ENCODE measurements around the gene LCE3E.
"Not testable (repeated sequence)": the region's sequence is repeated elsewhere in the genome, so short reads cannot be mapped to it uniquely, and the experiment has no call there.

LCE3E gene, protein sequence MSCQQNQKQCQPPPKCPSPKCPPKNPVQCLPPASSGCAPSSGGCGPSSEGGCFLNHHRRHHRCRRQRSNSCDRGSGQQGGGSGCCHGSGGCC

DNA sequence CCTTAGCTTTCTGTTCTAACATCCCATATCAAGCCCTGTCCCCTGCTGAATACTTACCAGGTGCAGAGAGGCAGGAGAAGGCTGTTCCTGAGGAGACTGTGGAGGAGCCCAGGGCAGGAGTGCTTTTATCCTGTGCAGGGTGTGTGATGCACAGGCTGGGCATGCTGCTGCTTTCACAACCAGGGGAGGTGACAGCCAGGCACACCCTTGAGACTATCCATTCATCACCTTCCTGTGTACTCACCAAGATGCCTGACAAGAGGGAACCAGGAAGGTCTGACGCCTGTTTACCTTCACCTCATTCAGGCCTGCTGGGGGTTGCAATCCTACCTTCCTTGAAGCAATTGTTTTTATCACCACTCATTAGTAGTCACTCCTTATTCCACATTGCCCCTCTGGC is at the start of gene LCE3E:
Gene LCE3E (minus strand): TSS at position 100 of the 400 bp plus-strand sequence. CDS start 572 bp downstream, outside the sequence.
- no peak within 1 kb of the TSS for H3K4me3 ChIP-seq (ENCODE audit: low read length)
- no peaks in the 10 kb centered on the region for H3K36me3 ChIP-seq (ENCODE audit: insufficient read depth, low read depth, low read length)
- no peak within 1 kb of the TSS for H3K9ac ChIP-seq (ENCODE audit: low read depth, low read length)
- H3K27ac ChIP-seq (ENCODE audit: low read length) = no peak within 1 kb of the TSS
- peaks cover 75% of the 10 kb centered on the region for H3K9me3 ChIP-seq (ENCODE audit: insufficient read depth, low read depth, low read length)
- no peaks in the 10 kb centered on the region for H3K4me1 ChIP-seq (ENCODE audit: insufficient read depth, low read length)
- H3K27me3 ChIP-seq (ENCODE audit: insufficient read depth, low read length) = no peaks in the 10 kb centered on the region

DNA sequence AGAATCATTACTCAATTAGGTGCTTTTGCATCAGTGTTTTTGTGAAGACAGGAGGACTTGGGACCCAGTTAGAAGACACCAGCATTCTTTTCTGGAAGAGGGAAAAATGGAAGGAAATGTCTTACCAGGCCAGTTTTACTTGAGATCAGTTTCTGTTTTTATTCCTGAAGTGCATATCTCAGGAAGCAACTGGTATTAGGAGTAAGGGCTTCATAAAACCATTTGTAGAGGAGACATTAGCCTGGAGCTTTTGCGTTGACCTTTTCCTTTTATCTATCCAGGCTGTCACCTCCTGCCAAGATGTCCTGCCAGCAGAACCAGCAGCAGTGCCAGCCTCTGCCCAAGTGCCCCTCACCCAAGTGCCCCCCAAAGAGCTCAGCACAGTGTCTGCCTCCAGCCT is 46.9 kb upstream of the LCE3E start, which contains the start of gene LCE3B:
Gene LCE3B (plus strand): TSS at position 301 of the 400 bp plus-strand sequence. CDS start 0 bp downstream, at position 301.
- Histone ChIP-seq H3K9ac (ENCODE audit: low read depth, low read length) (no peak within 1 kb of the TSS), H3K27ac (ENCODE audit: low read length) (no peak within 1 kb of the TSS), H3K27me3 (ENCODE audit: insufficient read depth, low read length) (no peaks in the 10 kb centered on the region), H3K4me3 (ENCODE audit: low read length) (no peak within 1 kb of the TSS), H3K36me3 (ENCODE audit: insufficient read depth, low read depth, low read length) (no peaks in the 10 kb centered on the region), H3K9me3 (ENCODE audit: insufficient read depth, low read depth, low read length) (peaks cover 11% of the 10 kb centered on the region), H3K4me1 (ENCODE audit: insufficient read depth, low read length) (no peaks in the 10 kb centered on the region)

DNA sequence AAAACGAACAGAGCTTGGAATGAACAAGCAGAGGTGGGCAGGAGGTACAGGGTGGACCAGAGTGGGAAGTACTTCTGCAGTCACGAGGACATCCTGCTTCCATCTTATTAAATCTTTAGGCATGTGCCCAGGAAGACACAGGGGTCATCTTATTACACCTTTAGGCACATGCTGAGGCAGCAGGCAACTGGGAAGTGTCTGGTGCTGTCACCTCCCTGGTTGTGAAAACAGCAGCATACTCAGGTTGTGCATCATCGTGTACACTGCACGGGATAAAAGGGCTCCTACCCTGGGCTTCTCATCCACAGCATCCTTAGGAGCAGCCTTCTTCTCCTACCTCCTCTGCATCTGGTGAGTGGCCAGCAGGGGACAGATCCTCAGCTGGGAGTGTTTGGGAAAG is 33.4 kb upstream of the LCE3E start, which contains the start of gene LCE3C:
Gene LCE3C (plus strand): TSS at position 301 of the 400 bp plus-strand sequence. CDS start 498 bp downstream, outside the sequence.
- Histone ChIP-seq H3K36me3 (ENCODE audit: insufficient read depth, low read depth, low read length) (no peaks in the 10 kb centered on the region), H3K9ac (ENCODE audit: low read depth, low read length) (no peak within 1 kb of the TSS), H3K27me3 (ENCODE audit: insufficient read depth, low read length) (no peaks in the 10 kb centered on the region), H3K9me3 (ENCODE audit: insufficient read depth, low read depth, low read length) (no peaks in the 10 kb centered on the region), H3K4me3 (ENCODE audit: low read length) (no peak within 1 kb of the TSS), H3K4me1 (ENCODE audit: insufficient read depth, low read length) (no peaks in the 10 kb centered on the region), H3K27ac (ENCODE audit: low read length) (no peak within 1 kb of the TSS)

DNA sequence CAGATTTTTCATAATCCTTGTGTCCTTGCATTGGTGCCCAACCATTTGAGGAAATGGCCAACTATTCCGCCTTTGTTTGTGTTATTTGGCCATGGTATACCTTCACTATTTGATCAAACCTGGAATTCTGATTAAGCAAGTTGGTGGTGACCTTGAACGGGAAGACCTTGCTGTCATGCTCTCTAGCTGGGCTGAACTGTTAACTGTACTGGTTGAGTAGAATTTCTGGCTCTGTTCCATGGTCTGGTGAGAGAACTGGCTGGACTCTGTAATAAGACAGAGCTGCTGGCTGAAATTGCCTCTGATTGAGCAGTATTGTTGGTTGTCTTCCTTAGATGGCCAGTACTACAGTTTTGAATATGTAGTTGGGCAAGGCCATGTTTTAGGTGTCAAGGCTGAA is 30.4 kb upstream of the LCE3E start:
- no peaks in the 10 kb centered on the region for H3K27me3 ChIP-seq (ENCODE audit: insufficient read depth, low read length)
- no peaks in the 10 kb centered on the region for H3K36me3 ChIP-seq (ENCODE audit: insufficient read depth, low read depth, low read length)
- no peak overlapping the region for H3K4me3 ChIP-seq (ENCODE audit: low read length)
- no peak overlapping the region for H3K9ac ChIP-seq (ENCODE audit: low read depth, low read length)
- no peaks in the 10 kb centered on the region for H3K9me3 ChIP-seq (ENCODE audit: insufficient read depth, low read depth, low read length)
- no peaks in the 10 kb centered on the region for H3K4me1 ChIP-seq (ENCODE audit: insufficient read depth, low read length)
- H3K27ac ChIP-seq (ENCODE audit: low read length) = no peak overlapping the region

DNA sequence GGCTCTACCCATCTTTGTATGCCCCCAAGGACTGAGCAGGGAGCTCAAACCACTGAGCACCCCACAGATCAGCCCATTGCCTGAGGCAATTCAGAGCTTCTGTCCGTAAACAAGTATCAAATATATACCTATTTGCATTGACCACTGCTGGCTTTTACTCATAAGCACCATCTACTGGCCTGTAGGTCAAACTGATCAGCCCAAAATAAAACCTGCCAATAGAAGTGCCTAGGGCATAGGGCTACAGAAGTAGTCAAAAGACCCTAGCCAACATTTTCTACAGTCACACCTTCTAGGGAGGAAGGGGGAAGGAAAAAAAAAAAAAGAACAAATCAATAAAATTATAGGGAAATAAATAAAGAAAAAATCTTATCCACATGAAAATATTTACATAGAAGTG is 19.0 kb upstream of the LCE3E start:
- Histone ChIP-seq H3K27ac (ENCODE audit: low read length) (no peak overlapping the region), H3K4me1 (ENCODE audit: insufficient read depth, low read length) (no peaks in the 10 kb centered on the region), H3K4me3 (ENCODE audit: low read length) (no peak overlapping the region), H3K9me3 (ENCODE audit: insufficient read depth, low read depth, low read length) (peaks cover 13% of the 10 kb centered on the region), H3K9ac (ENCODE audit: low read depth, low read length) (no peak overlapping the region), H3K36me3 (ENCODE audit: insufficient read depth, low read depth, low read length) (no peaks in the 10 kb centered on the region), H3K27me3 (ENCODE audit: insufficient read depth, low read length) (no peaks in the 10 kb centered on the region)

DNA sequence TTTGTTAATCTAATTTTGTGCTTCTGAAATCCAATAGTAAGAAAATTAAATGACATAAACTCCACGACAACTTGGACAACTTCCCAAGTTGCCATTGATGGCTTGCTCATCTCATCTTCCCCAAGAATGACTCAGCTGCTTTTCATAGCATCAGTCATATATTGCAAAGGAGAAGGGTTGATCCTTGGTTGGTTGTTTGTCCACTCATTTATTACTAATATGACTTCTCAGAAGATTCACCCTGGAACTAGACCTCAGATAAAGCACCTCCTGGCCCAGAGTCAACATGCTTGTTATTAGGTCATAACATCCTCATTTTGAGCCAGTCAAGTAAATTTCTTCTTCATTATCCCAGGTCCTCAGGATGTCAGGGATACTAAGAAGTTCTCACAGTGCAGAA is 16.1 kb upstream of the LCE3E start:
- H3K9me3 ChIP-seq (ENCODE audit: insufficient read depth, low read depth, low read length) = peaks cover 29% of the 10 kb centered on the region
- peaks cover 3% of the 10 kb centered on the region; the same call in 1 of the 2 replicates for H3K4me1 ChIP-seq (ENCODE audit: insufficient read depth, low read length)
- no peaks in the 10 kb centered on the region for H3K27me3 ChIP-seq (ENCODE audit: insufficient read depth, low read length)
- no peak overlapping the region for H3K4me3 ChIP-seq (ENCODE audit: low read length)
- no peaks in the 10 kb centered on the region for H3K36me3 ChIP-seq (ENCODE audit: insufficient read depth, low read depth, low read length)
- no peak overlapping the region for H3K9ac ChIP-seq (ENCODE audit: low read depth, low read length)
- H3K27ac ChIP-seq (ENCODE audit: low read length) = no peak overlapping the region

DNA sequence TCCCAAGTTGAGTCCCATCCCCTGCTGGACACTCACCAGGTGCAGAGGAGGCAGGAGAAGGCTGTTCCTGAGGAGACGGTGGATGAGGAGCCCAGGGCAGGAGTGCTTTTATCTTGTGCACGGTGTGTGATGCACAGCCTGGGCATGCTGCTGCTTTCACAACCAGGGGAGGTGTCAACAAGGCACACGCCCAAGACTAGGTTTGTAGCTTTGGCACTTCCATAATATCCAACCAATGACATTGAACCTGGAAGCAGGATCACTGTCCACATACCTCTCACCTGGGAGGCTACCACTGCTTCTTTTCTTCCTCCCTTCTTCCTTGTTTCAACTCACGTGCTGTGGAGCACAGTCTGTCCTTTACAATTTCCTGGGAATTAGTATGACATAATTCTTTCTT is 13.9 kb upstream of the LCE3E start, which contains the start of gene LCE3D:
Gene LCE3D (minus strand): TSS at position 84 of the 400 bp plus-strand sequence. CDS start 580 bp downstream, outside the sequence.
- Histone ChIP-seq H3K27me3 (ENCODE audit: insufficient read depth, low read length) (no peaks in the 10 kb centered on the region), H3K36me3 (ENCODE audit: insufficient read depth, low read depth, low read length) (no peaks in the 10 kb centered on the region), H3K4me1 (ENCODE audit: insufficient read depth, low read length) (peaks cover 3% of the 10 kb centered on the region; the same call in 1 of the 2 replicates), H3K9ac (ENCODE audit: low read depth, low read length) (no peak within 1 kb of the TSS), H3K4me3 (ENCODE audit: low read length) (no peak within 1 kb of the TSS), H3K27ac (ENCODE audit: low read length) (no peak within 1 kb of the TSS), H3K9me3 (ENCODE audit: insufficient read depth, low read depth, low read length) (peaks cover 49% of the 10 kb centered on the region)

DNA sequence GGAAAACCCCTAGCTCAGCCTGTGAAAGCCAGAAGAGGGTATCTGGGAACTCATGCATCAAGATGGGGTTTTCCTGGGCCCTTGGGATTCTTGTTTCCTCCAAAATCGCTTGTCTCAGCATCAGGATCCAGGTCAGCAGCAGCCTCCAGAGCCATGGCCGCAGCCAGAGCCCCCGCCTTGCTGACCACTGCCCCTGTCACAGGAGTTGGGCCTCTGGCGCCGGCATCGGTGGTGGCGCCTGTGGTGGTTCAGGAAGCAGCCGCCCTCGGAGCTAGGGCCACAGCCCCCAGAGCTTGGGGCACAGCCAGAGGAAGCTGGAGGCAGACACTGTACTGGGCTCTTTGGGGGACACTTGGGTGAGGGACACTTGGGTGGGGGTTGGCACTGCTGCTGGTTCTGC is 12.9 kb upstream of the LCE3E start:
- H3K36me3 ChIP-seq (ENCODE audit: insufficient read depth, low read depth, low read length); H3K9ac ChIP-seq (ENCODE audit: low read depth, low read length); H3K27ac ChIP-seq (ENCODE audit: low read length); H3K4me1 ChIP-seq (ENCODE audit: insufficient read depth, low read length); H3K27me3 ChIP-seq (ENCODE audit: insufficient read depth, low read length); H3K4me3 ChIP-seq (ENCODE audit: low read length): not testable (repeated sequence)
- H3K9me3 ChIP-seq (ENCODE audit: insufficient read depth, low read depth, low read length) = peaks cover 51% of the 10 kb centered on the region

DNA sequence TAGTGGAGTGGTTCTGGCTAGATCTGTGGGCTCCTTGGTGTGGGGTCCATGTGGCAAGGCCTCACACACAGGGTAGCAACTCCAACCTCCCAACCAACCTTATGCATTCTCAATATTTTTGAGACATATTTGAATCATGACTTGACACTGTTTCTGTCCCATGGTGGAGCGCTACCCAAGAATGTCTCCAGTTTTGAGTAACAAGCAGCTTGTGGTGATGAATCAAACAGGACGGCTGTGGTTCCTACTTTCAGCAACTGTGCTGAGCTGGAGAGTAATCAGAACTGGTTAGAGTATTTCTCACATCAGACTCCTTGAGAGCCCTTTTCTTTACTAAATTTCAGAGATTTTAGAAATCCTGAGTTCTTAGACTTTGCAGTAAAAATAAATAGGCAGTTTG is 10.6 kb upstream of the LCE3E start:
- Histone ChIP-seq H3K27ac (ENCODE audit: low read length) (no peak overlapping the region), H3K4me1 (ENCODE audit: insufficient read depth, low read length) (peaks cover 3% of the 10 kb centered on the region; the same call in 1 of the 2 replicates), H3K27me3 (ENCODE audit: insufficient read depth, low read length) (no peaks in the 10 kb centered on the region), H3K36me3 (ENCODE audit: insufficient read depth, low read depth, low read length) (no peaks in the 10 kb centered on the region), H3K4me3 (ENCODE audit: low read length) (no peak overlapping the region), H3K9me3 (ENCODE audit: insufficient read depth, low read depth, low read length) (peaks cover 64% of the 10 kb centered on the region), H3K9ac (ENCODE audit: low read depth, low read length) (no peak overlapping the region)

DNA sequence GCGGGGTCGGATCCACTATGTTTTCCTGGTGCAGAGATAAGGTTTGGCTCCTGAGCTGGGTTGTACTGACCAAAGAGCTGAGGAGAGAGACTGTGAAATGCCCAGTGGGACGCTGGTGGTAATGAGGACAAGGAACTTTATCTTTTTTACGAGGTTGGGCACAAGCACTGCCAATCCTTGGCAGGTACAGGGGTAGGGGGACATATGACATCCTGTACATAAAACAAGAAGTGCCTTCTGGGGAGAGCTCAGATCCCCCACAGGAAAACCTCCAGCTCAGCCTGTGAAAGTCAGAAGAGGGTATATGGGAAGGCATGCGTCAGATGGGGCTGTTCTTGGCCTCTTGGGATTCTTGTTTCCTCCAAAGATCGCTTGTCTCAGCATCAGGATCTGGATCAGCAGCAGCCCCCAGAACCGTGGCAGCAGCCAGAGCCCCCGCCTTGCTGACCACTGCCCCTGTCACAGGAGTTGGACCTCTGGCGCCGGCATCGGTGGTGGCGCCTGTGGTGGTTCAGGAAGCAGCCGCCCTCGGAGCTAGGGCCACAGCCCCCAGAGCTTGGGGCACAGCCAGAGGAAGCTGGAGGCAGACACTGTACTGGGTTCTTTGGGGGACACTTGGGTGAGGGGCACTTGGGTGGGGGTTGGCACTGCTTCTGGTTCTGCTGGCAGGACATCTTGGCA is 905 bp downstream of the LCE3E start:
- Histone ChIP-seq H3K27me3 (ENCODE audit: insufficient read depth, low read length) (no peaks in the 10 kb centered on the region), H3K9ac (ENCODE audit: low read depth, low read length) (no peak overlapping the region), H3K4me1 (ENCODE audit: insufficient read depth, low read length) (no peaks in the 10 kb centered on the region), H3K9me3 (ENCODE audit: insufficient read depth, low read depth, low read length) (peaks cover 78% of the 10 kb centered on the region), H3K36me3 (ENCODE audit: insufficient read depth, low read depth, low read length) (no peaks in the 10 kb centered on the region), H3K4me3 (ENCODE audit: low read length) (no peak overlapping the region), H3K27ac (ENCODE audit: low read length) (no peak overlapping the region)

DNA sequence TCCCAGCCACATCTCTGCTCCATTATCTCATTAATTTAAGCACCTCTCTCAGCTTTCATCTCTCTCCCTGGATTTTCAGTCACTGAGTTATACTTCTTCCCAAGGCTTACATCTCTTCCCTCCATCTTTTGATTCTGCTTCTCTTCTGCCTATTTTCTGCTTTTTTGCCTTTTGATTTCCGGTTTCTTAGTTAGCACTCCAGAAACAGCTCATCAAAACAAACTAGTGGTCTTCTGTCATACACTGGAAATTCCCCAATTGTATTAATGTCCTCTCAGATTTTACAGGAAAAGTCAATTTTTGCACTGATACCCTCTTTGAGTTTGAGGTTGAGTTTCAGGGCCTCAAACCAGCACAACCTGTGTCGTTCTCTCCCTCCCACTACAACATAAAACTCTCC is 1.5 kb downstream of the LCE3E start:
- Histone ChIP-seq H3K4me1 (ENCODE audit: insufficient read depth, low read length) (no peaks in the 10 kb centered on the region), H3K27ac (ENCODE audit: low read length) (no peak overlapping the region), H3K27me3 (ENCODE audit: insufficient read depth, low read length) (no peaks in the 10 kb centered on the region), H3K36me3 (ENCODE audit: insufficient read depth, low read depth, low read length) (no peaks in the 10 kb centered on the region), H3K9me3 (ENCODE audit: insufficient read depth, low read depth, low read length) (peaks cover 77% of the 10 kb centered on the region), H3K4me3 (ENCODE audit: low read length) (no peak overlapping the region), H3K9ac (ENCODE audit: low read depth, low read length) (no peak overlapping the region)

DNA sequence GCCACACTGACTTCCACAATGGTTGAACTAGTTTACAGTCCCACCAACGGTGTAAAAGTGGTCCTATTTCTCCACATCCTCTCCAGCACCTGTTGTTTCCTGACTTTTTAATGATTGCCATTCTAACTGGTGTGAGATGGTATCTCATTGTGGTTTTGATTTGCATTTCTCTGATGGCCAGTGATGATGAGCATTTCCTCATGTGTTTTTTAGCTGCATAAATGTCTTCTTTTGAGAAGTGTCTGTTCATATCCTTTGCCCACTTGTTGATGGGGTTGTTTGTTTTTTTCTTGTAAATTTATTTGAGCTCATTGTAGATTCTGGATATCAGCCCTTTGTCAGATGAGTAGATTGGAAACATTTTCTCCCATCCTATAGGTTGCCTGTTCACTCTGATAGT is 18.2 kb downstream of the LCE3E start:
- H3K4me3 ChIP-seq (ENCODE audit: low read length); H3K36me3 ChIP-seq (ENCODE audit: insufficient read depth, low read depth, low read length); H3K27ac ChIP-seq (ENCODE audit: low read length); H3K27me3 ChIP-seq (ENCODE audit: insufficient read depth, low read length); H3K9ac ChIP-seq (ENCODE audit: low read depth, low read length); H3K4me1 ChIP-seq (ENCODE audit: insufficient read depth, low read length): not testable (repeated sequence)
- H3K9me3 ChIP-seq (ENCODE audit: insufficient read depth, low read depth, low read length) = peaks cover 24% of the 10 kb centered on the region
